Effector memory CD4-positive, alpha-beta T cell (primary cell): Measurements from ENCODE around the gene SLC6A11.

Experiments
- DNase-seq, 3 donors: peaks; one replicate each; pipeline ENCODE4 v3.0.0-alpha.2; 2020
- H3K27ac ChIP-seq: 2 replicates; pipeline ENCODE4 v1.7.0; 2013; ENCODE audit warnings: mild to moderate bottlenecking, low read length, moderate library complexity; ENCODE audit not compliant: insufficient read depth, poor library complexity, severe bottlenecking
- H3K27me3 ChIP-seq: replicated peaks from 2 replicates; pipeline ENCODE4 v1.7.0; 2013; ENCODE audit warnings: mild to moderate bottlenecking, low read length; ENCODE audit not compliant: insufficient read depth, control insufficient read depth, poor library complexity, severe bottlenecking
- H3K36me3 ChIP-seq: 2 replicates; pipeline ENCODE4 v1.7.0; 2013; ENCODE audit warnings: mild to moderate bottlenecking, low read length, moderate library complexity; ENCODE audit not compliant: control insufficient read depth, insufficient read depth
- H3K4me1 ChIP-seq: 2 replicates; pipeline ENCODE4 v1.7.0; 2013; ENCODE audit warnings: low read length, mild to moderate bottlenecking; ENCODE audit not compliant: control insufficient read depth, insufficient read depth, poor library complexity, severe bottlenecking
- H3K4me3 ChIP-seq: 2 replicates; pipeline ENCODE4 v1.7.0; 2013; ENCODE audit warnings: low read length, low read depth, mild to moderate bottlenecking; ENCODE audit not compliant: insufficient read depth, poor library complexity, severe bottlenecking
- H3K9me3 ChIP-seq: 2 replicates; pipeline ENCODE4 v1.7.0; 2013; ENCODE audit warnings: mild to moderate bottlenecking, low read length, moderate library complexity; ENCODE audit not compliant: control insufficient read depth

Gene SLC6A11

DNA sequence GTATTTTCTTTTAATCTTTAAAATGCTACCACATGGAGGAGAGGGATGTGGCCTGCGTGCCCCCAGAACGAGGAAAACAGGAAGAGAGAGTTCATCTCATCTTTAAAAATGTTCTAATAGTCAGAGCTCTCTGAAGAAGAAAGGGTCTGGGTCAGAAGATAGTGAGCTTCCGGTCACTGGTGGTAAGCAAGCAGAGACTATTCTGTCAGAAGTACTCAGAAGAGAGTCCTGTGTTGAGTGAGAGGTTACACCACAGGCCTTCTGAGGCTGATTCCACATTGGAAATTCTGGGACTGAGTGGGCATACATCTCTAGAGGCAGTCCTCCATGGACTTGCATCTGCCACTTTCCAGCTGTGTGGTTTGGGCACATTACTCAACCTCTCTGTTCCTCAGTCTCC lies 94.3 kb downstream of the SLC6A11 start:
- no peaks in the 10 kb centered on the region for H3K4me1 ChIP-seq
- peaks cover 3% of the 10 kb centered on the region for H3K27me3 ChIP-seq
- H3K9me3 ChIP-seq, result no peaks in the 10 kb centered on the region
- H3K4me3 ChIP-seq, result no peak overlapping the region
- no peak for DNase-seq
- H3K27ac ChIP-seq, result no peak overlapping the region
- no peaks in the 10 kb centered on the region for H3K36me3 ChIP-seq

- Histone ChIP-seq H3K36me3 (no peaks in the 10 kb centered on the region), H3K4me1 (no peaks in the 10 kb centered on the region), H3K27ac (no peak overlapping the region), H3K9me3 (no peaks in the 10 kb centered on the region), H3K27me3 (peaks cover 3% of the 10 kb centered on the region), H3K4me3 (no peak overlapping the region)
- no peak for DNase-seq
Measured at GRCh38 chr3:10911350-10912002, 95.4 kb downstream of the SLC6A11 start.

DNA sequence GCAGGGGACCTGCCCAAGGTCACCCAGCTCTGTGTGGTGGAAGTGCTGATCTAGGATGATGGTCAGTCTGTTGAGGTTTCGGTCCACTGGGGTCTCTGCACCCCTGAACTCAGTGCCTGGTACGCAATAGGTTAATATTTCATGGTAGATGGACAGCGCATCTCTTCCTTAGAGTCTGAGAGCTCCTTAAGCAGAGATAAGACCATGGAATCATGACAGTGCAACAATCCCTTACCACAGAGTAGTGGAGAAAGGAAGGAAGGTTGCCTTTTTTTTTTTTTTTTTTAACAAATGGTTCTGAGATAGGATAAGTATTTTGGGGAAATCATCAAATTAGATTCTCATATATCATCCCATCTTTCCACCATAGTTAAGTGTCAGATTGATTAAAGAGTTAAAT lies 96.8 kb downstream of the SLC6A11 start:
- Histone ChIP-seq H3K4me1 (no peaks in the 10 kb centered on the region), H3K4me3 (no peak overlapping the region), H3K36me3 (no peaks in the 10 kb centered on the region), H3K27me3 (peaks cover 3% of the 10 kb centered on the region), H3K9me3 (no peaks in the 10 kb centered on the region), H3K27ac (no peak overlapping the region)
- DNase-seq, result no peak

DNA sequence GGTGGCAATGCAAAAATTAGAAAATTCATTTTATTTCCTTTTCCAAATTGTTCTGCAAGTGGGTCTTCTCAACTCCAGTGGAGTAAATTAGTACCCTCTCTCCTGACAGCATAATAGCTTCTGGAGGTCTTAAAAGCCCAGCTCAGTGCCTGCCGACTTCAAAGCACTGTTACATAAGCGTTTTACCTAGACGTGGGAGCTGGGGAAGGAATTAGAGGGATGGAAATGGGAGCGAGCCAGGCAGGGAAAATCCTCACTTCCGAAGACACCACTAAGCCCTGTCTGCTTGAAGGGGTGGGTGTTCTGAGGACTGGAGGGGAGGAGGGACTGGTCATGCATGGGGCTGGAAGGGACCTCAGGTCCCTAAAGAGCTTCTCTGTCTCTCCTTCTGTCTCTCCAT lies 99.3 kb downstream of the SLC6A11 start:
- no peaks in the 10 kb centered on the region for H3K9me3 ChIP-seq
- no peak for DNase-seq
- no peaks in the 10 kb centered on the region for H3K36me3 ChIP-seq
- peaks cover 3% of the 10 kb centered on the region for H3K27me3 ChIP-seq
- H3K4me1 ChIP-seq, result no peaks in the 10 kb centered on the region
- H3K4me3 ChIP-seq, result no peak overlapping the region
- H3K27ac ChIP-seq, result no peak overlapping the region

DNA sequence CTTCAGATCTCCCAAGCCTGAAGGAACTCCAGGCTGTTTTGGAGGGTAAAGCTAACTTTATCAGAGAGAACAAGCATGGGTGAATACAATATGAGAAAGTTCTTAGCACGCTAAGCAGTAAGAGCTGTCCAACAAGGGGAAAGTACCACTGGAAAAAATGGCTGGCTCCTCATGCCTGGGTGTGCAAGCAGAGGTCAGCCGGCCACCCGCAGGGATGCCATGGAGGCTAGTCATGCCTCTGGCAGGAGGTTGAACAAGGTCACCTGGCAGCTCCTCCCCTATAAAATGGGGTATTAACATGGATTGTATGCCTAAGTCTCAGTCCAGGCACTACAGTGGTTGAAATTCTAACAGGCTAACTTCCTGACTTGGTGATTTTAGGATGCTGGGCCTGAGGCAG lies 101.1 kb downstream of the SLC6A11 start:
- no peaks in the 10 kb centered on the region for H3K27me3 ChIP-seq
- no peak for DNase-seq
- H3K9me3 ChIP-seq, result no peaks in the 10 kb centered on the region
- H3K4me1 ChIP-seq, result no peaks in the 10 kb centered on the region
- H3K27ac ChIP-seq, result no peak overlapping the region
- H3K4me3 ChIP-seq, result no peak overlapping the region
- no peaks in the 10 kb centered on the region for H3K36me3 ChIP-seq

DNA sequence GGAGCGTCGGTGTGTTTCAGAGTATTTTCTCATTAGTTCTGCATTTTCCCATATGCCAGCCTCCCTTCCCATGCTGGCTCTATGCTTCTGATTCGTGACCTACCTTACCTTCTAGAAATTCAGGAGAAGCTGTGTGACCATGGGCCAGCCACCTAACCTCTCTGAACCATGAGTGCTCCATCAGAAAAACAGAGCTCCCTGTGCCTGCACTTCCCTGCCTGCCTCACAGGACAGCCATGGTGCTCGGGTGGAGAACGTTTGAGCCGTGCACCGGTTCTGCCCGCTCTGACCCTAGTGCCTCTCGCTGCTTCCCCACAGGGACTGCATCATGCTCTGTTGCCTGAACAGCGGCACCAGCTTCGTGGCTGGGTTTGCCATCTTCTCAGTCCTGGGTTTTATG lies 102.0 kb downstream of the SLC6A11 start:
- DNase-seq, result no peak
- no peaks in the 10 kb centered on the region for H3K4me1 ChIP-seq
- H3K27ac ChIP-seq, result no peak overlapping the region
- H3K4me3 ChIP-seq, result no peak overlapping the region
- no peaks in the 10 kb centered on the region for H3K9me3 ChIP-seq
- no peaks in the 10 kb centered on the region for H3K27me3 ChIP-seq
- H3K36me3 ChIP-seq, result no peaks in the 10 kb centered on the region

DNA sequence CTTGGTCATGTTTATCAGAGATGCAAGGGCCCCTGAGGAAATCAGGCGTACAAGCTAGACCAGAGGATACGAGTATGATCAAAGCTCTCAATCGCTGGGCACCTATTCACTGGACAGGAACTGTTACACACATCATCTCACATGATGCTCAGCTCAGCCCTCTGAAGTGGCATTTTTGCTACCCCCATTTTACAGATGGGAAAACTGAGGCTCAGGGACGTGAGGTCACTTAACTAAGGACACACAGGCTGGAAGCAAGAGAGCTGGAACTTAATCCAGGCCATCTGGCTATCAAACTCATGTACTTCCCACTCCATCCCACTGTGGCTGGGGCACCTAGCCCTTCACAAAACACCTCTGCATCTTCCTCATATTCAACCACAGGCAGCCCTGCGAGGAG lies 103.6 kb downstream of the SLC6A11 start:
- Histone ChIP-seq H3K27ac (no peak overlapping the region), H3K4me1 (no peaks in the 10 kb centered on the region), H3K4me3 (no peak overlapping the region), H3K36me3 (no peaks in the 10 kb centered on the region), H3K9me3 (no peaks in the 10 kb centered on the region), H3K27me3 (no peaks in the 10 kb centered on the region)
- DNase-seq, result no peak

DNA sequence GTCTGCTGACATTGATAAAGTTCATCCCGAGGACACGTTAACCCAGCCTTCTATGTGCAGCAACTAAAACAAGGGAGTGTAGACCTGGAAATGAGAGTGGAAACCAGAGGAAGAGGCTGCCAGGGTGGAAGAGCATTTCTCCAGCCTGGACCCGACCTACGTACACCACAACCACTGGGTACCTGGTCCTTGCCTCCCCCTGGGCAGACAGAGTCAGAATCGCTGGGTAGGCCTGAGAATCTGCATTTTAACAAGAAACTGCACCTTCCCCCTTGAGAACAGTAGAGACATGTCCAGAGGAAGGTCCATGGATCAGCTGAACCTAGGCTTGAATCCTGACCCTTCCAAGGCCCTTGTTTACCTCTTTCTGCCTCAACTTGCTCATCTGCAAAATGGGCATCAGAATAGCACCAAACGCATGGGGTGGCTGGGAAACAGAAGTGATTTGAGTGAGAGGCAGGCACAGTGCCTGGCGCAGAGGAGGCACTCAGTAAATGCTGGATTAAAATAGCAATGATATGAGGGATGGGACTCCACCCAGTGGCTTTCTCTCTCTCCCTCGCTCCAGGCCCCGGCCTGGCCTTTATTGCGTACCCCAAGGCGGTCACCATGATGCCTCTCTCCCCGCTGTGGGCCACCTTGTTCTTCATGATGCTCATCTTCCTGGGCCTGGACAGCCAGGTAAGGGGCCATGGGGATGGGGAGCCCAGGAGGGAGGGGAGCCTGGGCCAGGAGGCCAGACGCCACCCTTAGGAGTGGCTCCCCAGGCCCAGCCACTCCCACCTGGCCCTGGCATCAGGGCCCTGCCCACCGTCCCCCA lies 109.6 kb downstream of the SLC6A11 start:
- no peaks in the 10 kb centered on the region for H3K9me3 ChIP-seq
- H3K27ac ChIP-seq, result no peak overlapping the region
- DNase-seq, result no peak
- H3K4me3 ChIP-seq, result no peak overlapping the region
- H3K27me3 ChIP-seq, result peaks cover 3% of the 10 kb centered on the region
- H3K36me3 ChIP-seq, result no peaks in the 10 kb centered on the region
- H3K4me1 ChIP-seq, result no peaks in the 10 kb centered on the region

DNA sequence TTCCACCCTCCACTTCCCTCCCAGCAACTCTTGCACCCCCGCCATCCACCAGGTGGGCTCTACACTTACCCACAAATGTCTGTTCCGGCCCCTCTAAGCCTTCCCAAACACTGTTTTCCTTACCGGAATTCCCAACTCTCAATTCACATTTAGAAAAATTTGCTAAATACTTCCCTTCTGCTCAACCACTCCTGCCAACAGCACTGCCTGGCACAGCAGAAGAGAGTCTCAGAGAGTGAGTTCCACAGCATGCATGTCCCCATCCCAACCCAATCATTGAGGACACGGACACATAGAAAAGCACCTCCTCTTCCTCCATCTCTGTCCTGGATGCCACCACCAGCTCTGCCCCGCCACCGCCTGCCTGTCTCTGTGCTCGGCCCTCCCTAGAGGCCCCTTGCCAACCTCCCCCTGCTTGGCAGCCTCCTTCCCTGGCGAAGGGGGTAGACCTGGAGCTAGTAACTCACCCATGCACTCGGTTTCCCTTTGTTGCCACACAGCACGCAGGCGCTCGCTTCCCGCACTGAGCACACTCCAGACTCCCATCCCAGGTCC lies 110.3 kb downstream of the SLC6A11 start:
- Histone ChIP-seq H3K4me3 (no peak overlapping the region), H3K27me3 (peaks cover 3% of the 10 kb centered on the region), H3K27ac (no peak overlapping the region), H3K4me1 (no peaks in the 10 kb centered on the region), H3K36me3 (no peaks in the 10 kb centered on the region), H3K9me3 (no peaks in the 10 kb centered on the region)
- no peak for DNase-seq

GRCh38 chr3:10926811-10927521 lies 110.9 kb downstream of the SLC6A11 start:
- DNase-seq, result no peak
- H3K27ac ChIP-seq, result no peak overlapping the region
- no peaks in the 10 kb centered on the region for H3K4me1 ChIP-seq
- H3K27me3 ChIP-seq, result peaks cover 3% of the 10 kb centered on the region
- no peaks in the 10 kb centered on the region for H3K9me3 ChIP-seq
- no peaks in the 10 kb centered on the region for H3K36me3 ChIP-seq
- H3K4me3 ChIP-seq, result no peak overlapping the region
